HuH-7.5 (cell line): Measurements from ENCODE around the gene HARS1.
A peak's percentile ranks its signal among the peaks of the same experiment; 100 is the strongest.
"Not testable (repeated sequence)": the region's sequence is repeated elsewhere in the genome, so short reads cannot be mapped to it uniquely, and the experiment has no call there.

Experiments used
- DNase-seq: peaks from one replicate; pipeline ENCODE4 v3.0.0; 2011; ENCODE audit warnings: low spot score

HARS1 gene

GRCh38 chr5:140674629-140675028 is 16.5 kb downstream of the HARS1 start:
- DNase-seq: no peak

GRCh38 chr5:140674211-140674610 is 17.0 kb downstream of the HARS1 start:
- DNase-seq: no peak

DNA sequence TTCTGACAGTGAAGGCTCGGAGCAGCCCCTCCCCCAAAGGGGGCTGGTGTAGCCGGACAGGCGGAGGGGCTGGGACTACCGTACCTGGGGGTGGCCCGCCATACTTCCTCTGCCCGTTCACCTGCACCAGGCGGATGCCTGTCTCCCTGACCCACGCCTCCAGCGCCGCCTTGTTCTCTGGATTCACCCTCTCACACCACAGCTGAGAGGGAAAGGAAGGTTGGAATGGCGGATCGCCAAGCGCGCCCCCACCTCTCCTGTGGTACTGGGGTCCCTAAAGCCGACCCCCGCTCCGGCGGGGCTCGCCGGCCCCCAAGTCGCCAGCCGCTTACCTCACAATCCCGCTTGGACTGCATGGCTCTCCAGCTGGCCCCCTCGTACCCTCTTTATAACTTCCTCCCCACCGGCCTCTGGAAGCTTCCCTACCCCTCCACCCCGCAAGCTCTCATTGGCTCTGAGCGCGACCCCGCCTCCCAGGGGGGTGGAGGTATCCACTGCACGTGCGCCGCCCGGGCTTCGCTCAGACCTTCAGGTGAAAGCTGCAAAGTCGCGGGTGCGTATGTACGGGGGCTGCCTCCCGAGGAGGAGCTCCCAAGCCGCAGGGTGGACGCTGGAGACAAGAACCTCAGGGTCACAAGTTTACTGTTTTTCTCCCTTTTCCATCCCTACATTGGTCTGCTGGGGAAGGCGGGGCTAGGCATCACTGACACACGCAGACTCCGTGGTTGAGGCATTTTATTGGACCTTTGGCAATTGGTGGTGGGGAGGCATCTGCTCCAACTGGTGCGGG is 17.8 kb downstream of the HARS1 start, which contains the start of gene DND1:
DND1 (minus strand) TSS at position 390 of the 790 bp plus-strand sequence; CDS start at position 356, 34 bp downstream.
- no peak for DNase-seq

DNA sequence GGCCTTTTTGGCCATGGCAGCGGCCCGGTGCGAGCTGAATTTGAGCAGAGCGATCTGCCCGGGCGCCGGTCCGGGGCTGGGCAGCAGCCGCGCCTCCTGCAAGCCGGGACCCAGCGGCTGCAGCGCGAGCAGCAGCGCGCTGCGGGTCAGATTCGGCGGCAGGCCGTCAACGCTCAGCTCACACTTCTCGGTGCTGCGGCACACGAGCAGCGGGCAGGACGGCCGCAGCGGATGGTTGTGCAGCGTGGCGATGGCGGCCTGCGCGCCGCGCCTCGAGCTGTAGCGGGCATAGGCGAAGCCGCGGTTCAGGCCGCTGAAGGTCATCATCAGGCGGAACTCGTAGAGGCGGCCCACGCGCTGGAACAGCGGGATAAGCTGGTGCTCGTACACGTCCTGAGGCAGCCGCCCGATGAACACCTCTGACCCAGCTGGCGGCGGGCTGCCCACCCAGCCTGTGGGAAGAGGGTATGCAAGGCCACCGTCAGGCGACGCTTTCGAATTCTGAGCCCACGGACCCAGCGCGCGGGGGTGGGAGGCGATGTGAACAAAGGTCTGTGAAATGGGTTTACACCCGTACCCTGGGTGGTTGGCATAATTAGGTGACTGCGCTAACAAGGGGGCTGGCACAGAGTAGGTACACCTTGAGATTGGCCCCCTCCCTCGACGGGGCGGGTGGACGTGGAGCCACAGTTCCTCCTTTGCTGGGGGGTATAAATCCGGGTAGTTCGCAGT is 18.5 kb downstream of the HARS1 start:
- no peak for DNase-seq

- no peak for DNase-seq
Measured at GRCh38 chr5:140671472-140672125, 19.6 kb downstream of the HARS1 start.

DNA sequence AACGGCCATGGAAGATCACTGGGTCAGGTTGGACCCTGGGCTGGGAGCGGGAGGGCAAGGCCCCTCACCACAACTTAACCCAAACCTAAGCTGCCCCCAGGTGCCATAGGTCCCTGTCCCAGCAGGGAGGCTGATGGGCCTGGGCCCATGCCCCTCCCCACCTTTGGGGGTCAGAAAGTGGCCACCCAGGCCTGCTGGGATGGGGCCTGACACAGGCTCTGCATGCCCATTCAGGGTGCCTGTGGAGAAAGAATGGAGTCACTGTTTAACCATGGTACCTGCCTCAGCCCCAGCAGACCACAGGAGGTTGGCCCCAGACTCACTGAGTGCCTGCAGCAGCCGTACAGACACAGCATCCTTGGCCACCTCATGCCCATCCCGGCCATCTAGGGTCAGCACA is 20.1 kb downstream of the HARS1 start:
- DNase-seq: not testable (repeated sequence)

DNA sequence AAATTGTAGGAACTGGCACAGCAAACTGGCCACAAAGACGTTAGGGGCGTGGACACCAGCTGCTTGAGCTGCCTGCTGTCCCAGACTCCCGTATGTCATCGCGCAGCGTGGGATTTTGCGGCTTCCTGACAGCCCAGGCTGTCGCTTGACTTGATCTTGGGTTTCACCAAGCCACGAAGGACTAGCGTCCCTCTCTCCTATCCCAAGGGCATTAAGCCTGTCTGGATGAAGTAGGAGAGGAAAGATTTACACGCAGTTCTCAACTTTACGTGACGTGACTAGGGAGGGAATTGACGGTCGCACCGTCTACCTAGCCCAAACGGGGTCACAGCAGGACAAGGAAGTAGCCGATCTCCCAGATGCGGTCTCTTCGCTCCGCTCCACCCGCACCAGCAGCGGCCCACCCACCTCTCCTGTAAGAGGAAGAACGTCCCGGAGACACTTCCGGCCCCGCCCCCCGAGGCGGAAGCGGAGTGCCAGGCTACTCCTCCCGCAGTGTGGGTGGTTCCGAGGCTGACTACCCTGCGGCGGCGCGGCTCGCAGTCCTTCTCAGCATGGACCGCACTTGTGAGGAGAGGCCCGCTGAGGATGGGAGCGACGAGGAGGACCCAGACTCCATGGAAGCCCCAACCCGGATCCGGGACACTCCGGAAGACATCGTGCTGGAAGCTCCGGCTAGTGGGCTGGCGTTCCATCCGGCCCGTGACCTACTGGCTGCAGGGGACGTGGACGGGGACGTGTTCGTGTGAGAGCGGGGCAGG is 26.6 kb downstream of the HARS1 start, which contains the start of gene WDR55:
WDR55 (plus strand) TSS at position 546 of the 761 bp plus-strand sequence; CDS start at position 555, 9 bp downstream.
- peak; percentile 94 for DNase-seq

GRCh38 chr5:140664030-140664358 is 27.2 kb downstream of the HARS1 start:
- no peak for DNase-seq

- DNase-seq: not testable (repeated sequence)
Measured at GRCh38 chr5:140660371-140660770, 30.8 kb downstream of the HARS1 start.

GRCh38 chr5:140658870-140659269 is 32.3 kb downstream of the HARS1 start:
- no peak for DNase-seq

DNA sequence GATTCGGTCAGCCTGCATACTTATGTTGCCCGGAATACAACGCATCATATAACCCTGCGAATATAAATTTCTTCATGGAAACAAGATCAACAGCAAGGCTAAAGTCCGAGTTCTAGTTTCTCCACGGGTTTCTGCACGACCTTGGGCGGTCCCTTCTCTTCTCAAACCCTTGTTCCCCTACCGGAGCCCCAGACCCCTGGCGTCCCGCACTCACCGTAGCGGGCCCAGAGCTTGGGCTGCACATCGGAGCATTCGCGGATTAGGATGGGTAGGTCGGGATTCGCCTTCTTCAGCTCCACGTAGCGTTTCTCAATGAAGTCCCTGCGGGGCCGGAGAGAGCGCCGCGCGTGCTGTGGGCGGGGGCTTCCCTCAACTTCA is 44.1 kb downstream of the HARS1 start:
- no peak for DNase-seq

DNA sequence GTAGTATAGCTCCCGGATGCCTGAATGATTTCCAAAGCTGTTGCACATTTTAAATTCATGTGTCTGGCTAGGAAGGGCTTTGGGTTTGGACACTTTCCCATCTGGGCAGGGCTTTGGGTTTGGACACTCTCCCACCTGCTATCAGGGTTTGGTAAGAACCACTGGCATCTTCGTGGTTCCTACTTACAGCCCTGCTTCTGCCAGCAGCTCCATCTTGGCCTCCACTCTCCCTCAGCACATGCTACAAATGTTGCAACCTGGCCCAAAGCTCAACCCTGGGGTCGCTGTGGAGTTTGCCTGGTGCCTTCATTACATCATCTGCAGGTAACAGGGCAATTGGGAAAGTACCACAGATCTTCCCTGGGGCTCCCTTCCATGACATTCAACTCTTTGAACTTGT is 48.5 kb downstream of the HARS1 start:
- no peak for DNase-seq

- no peak for DNase-seq
Measured at GRCh38 chr5:140641716-140642115, 49.5 kb downstream of the HARS1 start.

DNA sequence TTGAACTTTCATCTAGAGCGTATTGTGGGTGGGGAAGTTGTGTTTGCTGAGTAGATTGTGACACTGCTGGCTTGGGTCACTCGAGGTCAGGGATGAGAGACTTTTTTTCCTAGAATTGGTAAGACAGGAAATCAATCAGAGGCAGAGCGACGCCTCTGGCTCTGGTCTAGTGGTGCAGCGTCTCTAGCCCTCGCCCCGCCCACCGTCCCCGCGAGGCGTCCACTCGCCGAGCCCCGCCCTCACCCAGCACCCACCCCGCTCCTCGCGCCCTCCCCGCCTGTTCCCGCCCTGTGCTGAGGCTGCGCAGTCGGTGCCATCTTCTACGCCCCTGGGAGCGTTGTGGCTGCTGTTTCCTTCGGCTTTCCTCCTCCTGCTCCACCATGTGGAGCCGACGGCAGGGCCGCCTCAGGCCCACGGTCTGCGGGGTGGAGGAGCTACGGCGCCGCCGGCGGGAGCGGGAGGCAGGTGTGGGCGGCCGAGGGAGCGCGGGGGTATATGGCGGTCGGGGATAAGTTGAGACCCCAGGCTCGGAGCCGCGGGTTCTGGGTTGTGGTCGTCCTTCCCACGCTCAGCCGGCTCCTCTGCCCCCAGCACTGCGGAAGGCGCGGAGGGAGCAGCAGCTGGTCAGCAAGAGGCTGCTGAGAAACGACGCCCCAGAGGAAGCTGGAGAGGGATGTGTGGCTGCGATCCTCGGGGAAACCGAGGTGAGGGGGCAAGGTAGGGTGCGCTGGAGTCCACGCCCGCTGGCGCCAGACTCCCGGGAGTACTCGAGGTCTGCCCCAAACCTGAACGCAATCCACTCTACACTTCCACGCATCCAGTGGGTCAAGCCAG is 51.8 kb downstream of the HARS1 start, which contains the start of gene TMCO6:
TMCO6 (plus strand) TSS at position 304 of the 834 bp plus-strand sequence; CDS start at position 381, 77 bp downstream.
- peak; percentile 89 for DNase-seq

DNA sequence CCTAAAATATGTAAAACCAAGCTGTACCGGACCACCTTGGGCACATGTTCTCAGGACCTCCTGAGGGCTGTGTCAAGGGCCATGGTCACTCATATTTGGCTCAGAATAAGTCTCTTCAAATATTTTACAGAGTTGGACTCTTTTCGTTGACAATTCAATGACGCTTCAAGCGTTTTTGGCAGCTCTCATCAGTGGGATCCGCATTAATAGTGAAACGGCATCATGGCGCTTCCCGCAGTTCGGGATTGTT is 52.3 kb downstream of the HARS1 start:
- DNase-seq: not testable (repeated sequence)

- DNase-seq: no peak
Measured at GRCh38 chr5:140637371-140638100, 53.6 kb downstream of the HARS1 start.

- no peak for DNase-seq
Measured at GRCh38 chr5:140635291-140636257, 55.6 kb downstream of the HARS1 start.

DNA sequence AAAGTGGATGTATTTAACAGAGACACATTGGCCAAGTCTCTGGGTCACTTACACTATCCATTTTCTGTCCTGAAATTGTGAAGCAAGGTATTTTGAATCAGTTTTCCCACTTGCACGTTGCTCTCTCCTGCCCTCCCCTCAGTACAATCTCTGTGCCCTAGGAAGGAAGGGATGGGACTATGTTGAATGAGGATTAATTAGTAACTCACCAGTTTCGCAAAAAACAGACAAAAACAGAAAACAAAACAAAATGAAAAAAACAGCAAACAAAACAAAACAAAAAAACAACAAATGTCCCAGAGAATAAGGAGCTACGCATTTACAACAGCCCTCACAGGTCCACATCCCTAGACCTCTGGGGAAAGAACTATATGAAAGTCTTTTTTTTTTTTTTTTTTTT is 57.1 kb downstream of the HARS1 start:
- DNase-seq: no peak

DNA sequence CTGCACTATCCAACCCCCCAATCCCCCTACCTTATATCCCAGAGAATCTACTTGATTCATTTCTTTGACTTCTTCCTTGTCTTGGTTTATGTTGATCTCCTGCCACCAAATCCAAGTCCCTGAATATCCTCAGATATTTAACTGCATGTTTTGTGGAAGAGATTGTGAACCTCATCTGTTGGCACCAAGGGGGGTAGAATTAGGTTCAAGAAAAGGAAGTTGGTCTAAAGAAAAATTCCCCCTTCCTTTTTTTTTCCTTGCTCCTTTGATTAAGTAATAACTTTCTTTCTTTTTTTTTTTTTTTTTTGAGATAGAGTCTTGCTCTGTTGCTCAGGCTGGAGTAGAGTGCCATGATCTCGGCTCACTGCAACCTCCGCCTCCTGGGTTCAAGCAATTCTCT is 57.7 kb downstream of the HARS1 start:
- DNase-seq: no peak
